GM12892 (cell line): ENCODE data around the gene DONSON.

Experiments
- POLR2A ChIP-seq: IDR thresholded peaks from 2 replicates; pipeline ENCODE4 v1.6.1; 2011; ENCODE audit warnings: low read depth, low read length, control low read depth
- POLR2AphosphoS5 ChIP-seq: IDR thresholded peaks from 2 replicates; pipeline ENCODE4 v1.6.1; 2011; ENCODE audit warnings: low read depth, low read length, control low read depth

- TF ChIP-seq POLR2AphosphoS5 = no peak
- no peak for TF ChIP-seq POLR2A
Measured at GRCh38 chr21:33619726-33620125, 31.2 kb upstream of the DONSON start.
